Measurements from ENCODE around the gene TEX35. TPM values are rescaled to one million over a fixed set of nuclear protein-coding genes. Genes with fewer than 3 reads are reported as not detected.

The TEX35 gene
- total and polyA plus RNA-seq, 8 donors = 0.76 TPM; not detected in 7

GRCh38 chr1:178533121-178533946 is 20.4 kb downstream of the TEX35 start:
- no peak for DNase-seq
- H3K4me1 ChIP-seq = peaks cover 6 to 28% (median 18%) of the 10 kb centered on the region in 4 donors
- 74 to 78% (median 75%) methylated on average over 9 of the region's 9 CpGs for WGBS, 5 donors
- TF ChIP-seq EP300 (IDR thresholded peaks at IDR 0.05) = no peak
- TF ChIP-seq POLR2AphosphoS5 (IDR thresholded peaks at IDR 0.05) = no peak
- TF ChIP-seq POLR2A (IDR thresholded peaks at IDR 0.05) = no peak
- no peak for TF ChIP-seq CTCF (IDR thresholded peaks at IDR 0.05)
- no peaks in the 10 kb centered on the region for H3K9me3 ChIP-seq
- H3K27me3 ChIP-seq = no peaks in the 10 kb centered on the region
- H3K36me3 ChIP-seq = no peaks in the 10 kb centered on the region
- H3K4me3 ChIP-seq = no peak overlapping the region
- H3K27ac ChIP-seq = no peak overlapping the region
- intact Hi-C loops (cut with DNase I; ENCODE audit: low total_unique reads) = loop anchor here (5.0 kb wide), 1 partner anchor 469 kb away; no protein-coding TSS in a partner anchor

- intact Hi-C loops (cut with DNase I; ENCODE audit: low total_unique reads) = loop anchor here (5.0 kb wide), 1 partner anchor 468 kb away; no protein-coding TSS in a partner anchor
- no peaks in the 10 kb centered on the region for H3K9me3 ChIP-seq
- no peaks in the 10 kb centered on the region for H3K27me3 ChIP-seq
- no peaks in the 10 kb centered on the region for H3K36me3 ChIP-seq
- WGBS, 5 donors = 91 to 97% (median 95%) methylated on average over 9 of the region's 9 CpGs
- H3K27ac ChIP-seq = no peak overlapping the region
- TF ChIP-seq POLR2AphosphoS5 (IDR thresholded peaks at IDR 0.05) (no peak), POLR2A (IDR thresholded peaks at IDR 0.05) (no peak), EP300 (IDR thresholded peaks at IDR 0.05) (no peak), CTCF (IDR thresholded peaks at IDR 0.05) (no peak)
- H3K4me3 ChIP-seq = no peak overlapping the region
- peaks cover 6 to 29% (median 21%) of the 10 kb centered on the region in 4 donors for H3K4me1 ChIP-seq
- no peak for DNase-seq
Observed at GRCh38 chr1:178534137-178534868, 21.4 kb downstream of the TEX35 start.

- intact Hi-C loops (cut with DNase I; ENCODE audit: low total_unique reads) = no loop called here
- Histone ChIP-seq H3K36me3 (no peaks in the 10 kb centered on the region), H3K4me1 (peaks cover 6 to 31% (median 22%) of the 10 kb centered on the region in 4 donors), H3K27ac (peak overlapping the region in 4 of 5 donors; percentile 26 to 78 (median 54)), H3K9me3 (no peaks in the 10 kb centered on the region), H3K27me3 (no peaks in the 10 kb centered on the region), H3K4me3 (no peak overlapping the region)
- no peak for DNase-seq
- TF ChIP-seq EP300 (IDR thresholded peaks at IDR 0.05) (no peak), POLR2A (IDR thresholded peaks at IDR 0.05) (no peak), CTCF (IDR thresholded peaks at IDR 0.05) (no peak), POLR2AphosphoS5 (IDR thresholded peaks at IDR 0.05) (no peak)
- 94 to 96% (median 95%) methylated on average over 5 of the region's 5 CpGs for WGBS, 5 donors
Observed at GRCh38 chr1:178536329-178536728, 23.4 kb downstream of the TEX35 start.

GRCh38 chr1:178536844-178537371 is 24.0 kb downstream of the TEX35 start:
- intact Hi-C loops (cut with DNase I; ENCODE audit: low total_unique reads) = no loop called here
- no peak for TF ChIP-seq CTCF (IDR thresholded peaks at IDR 0.05)
- peak in 2 of 3 donors; percentile 66 to 74 for TF ChIP-seq POLR2AphosphoS5 (IDR thresholded peaks at IDR 0.05)
- no peak for TF ChIP-seq EP300 (IDR thresholded peaks at IDR 0.05)
- Histone ChIP-seq H3K27me3 (no peaks in the 10 kb centered on the region), H3K36me3 (no peaks in the 10 kb centered on the region), H3K4me3 (no peak overlapping the region), H3K4me1 (peaks cover 11 to 37% (median 26%) of the 10 kb centered on the region in 4 donors), H3K27ac (peak overlapping the region; percentile 38 to 78 (median 62)), H3K9me3 (no peaks in the 10 kb centered on the region)
- peak; percentile 75 to 87 for DNase-seq
- whole genome bisulfite sequencing, 5 donors = 22 to 52% (median 30%) methylated on average over 4 to 7 of the region's 7 CpGs

All from stomach (tissue), 9 donors.